Thyroid gland (tissue), 4 donors: ENCODE data around the gene MYEF2. TPM values are rescaled to one million over a fixed set of nuclear protein-coding genes. Genes with fewer than 3 reads are reported as not detected.
A peak's percentile ranks its signal among the peaks of the same experiment; 100 is the strongest.

ENCODE experiments used
- DNase-seq, 2 donors: peaks; one replicate each; pipeline ENCODE4 v3.0.0-alpha.2; 2019
- H3K27ac ChIP-seq, 3 donors: fragments of 200-600 bp; sonication (generic); 1 replicate in 2 of 3; 2 replicates in 1 of 3; pipeline ENCODE4 v1.5.1; 2016 to 2019; ENCODE audit warnings: mild to moderate bottlenecking in 1 of 3, moderate library complexity in 1 of 3
- H3K27me3 ChIP-seq: fragments of 200-600 bp; sonication (generic); one replicate; pipeline ENCODE4 v1.5.1; 2019
- H3K36me3 ChIP-seq, 2 donors: fragments of 200-600 bp; sonication (generic); one replicate each; pipeline ENCODE4 v1.5.1; 2016 to 2019
- H3K4me1 ChIP-seq, 2 donors: fragments of 200-600 bp; sonication (generic); one replicate each; pipeline ENCODE4 v1.5.1; 2017 to 2019
- H3K4me3 ChIP-seq, 3 donors: fragments of 200-600 bp; sonication (generic); replicated peaks in 1 of 3; 1 replicate in 2 of 3; 2 replicates in 1 of 3; pipeline ENCODE4 v1.5.1; 2016; ENCODE audit warnings: mild to moderate bottlenecking in 1 of 3
- H3K9me3 ChIP-seq: fragments of 200-600 bp; sonication (generic); one replicate; pipeline ENCODE4 v1.5.1; 2017
- CTCF ChIP-seq, 6 experiments: fragments of 200-600 bp in 3 of 6; fragments of 450-650 bp in 3 of 6; sonication (generic) in 3 of 6; IDR thresholded peaks; one replicate each; pipeline ENCODE4 v1.5.1; 2016 to 2019; ENCODE audit warnings: antibody characterized with exemption in 6 of 6, mild to moderate bottlenecking in 2 of 6, inconsistent platforms in 1 of 6, moderate library complexity in 1 of 6
- POLR2A ChIP-seq, 2 donors: fragments of 450-650 bp; IDR thresholded peaks; one replicate each; pipeline ENCODE4 v1.6.1; 2017; ENCODE audit warnings: antibody characterized with exemption in 2 of 2, mild to moderate bottlenecking in 2 of 2, moderate library complexity in 1 of 2
- WGBS, 2 donors: methylation state at CpG; one replicate each; pipeline ENCODE4 v1.1.5; 2017; 5-methylcytosine and 5-hydroxymethylcytosine counted together
- intact Hi-C: fragments of 100-400 bp; cut with DNase I; formaldehyde crosslinking; loops from one replicate; pipeline ENCODE4 v1.15.1; 2023
- total RNA-seq, 4 donors: library from RNA; depleted of rRNA; stranded (reverse); fragments of >200 nt; gene quantifications; one replicate each; pipeline ENCODE4 v1.2.3, GENCODE V29; 2016

Gene MYEF2
- total RNA-seq, 4 donors from 2014 or later, result 6.4 to 19.4 (median 11.9) TPM

GRCh38 chr15:48085591-48085930 is 92.5 kb downstream of the MYEF2 start:
- H3K27ac ChIP-seq, result no peak overlapping the region
- H3K4me1 ChIP-seq, result no peaks in the 10 kb centered on the region
- H3K4me3 ChIP-seq, result no peak overlapping the region
- intact Hi-C loops, result no loop called here
- TF ChIP-seq POLR2A (IDR thresholded peaks at IDR 0.05) (no peak), CTCF (IDR thresholded peaks at IDR 0.05) (no peak)
- H3K36me3 ChIP-seq, result no peaks in the 10 kb centered on the region
- no peak for DNase-seq
- H3K27me3 ChIP-seq, result no peaks in the 10 kb centered on the region
- 89 to 93% methylated on average over 6 of the region's 6 CpGs for WGBS, 2 donors
- H3K9me3 ChIP-seq, result no peaks in the 10 kb centered on the region

- Histone ChIP-seq H3K27me3 (no peaks in the 10 kb centered on the region), H3K9me3 (no peaks in the 10 kb centered on the region), H3K4me1 (no peaks in the 10 kb centered on the region), H3K27ac (no peak overlapping the region), H3K4me3 (no peak overlapping the region), H3K36me3 (no peaks in the 10 kb centered on the region)
- peak; percentile 3 to 9 for DNase-seq
- intact Hi-C loops, result no loop called here
- 75% methylated on average over 6 of the region's 6 CpGs for WGBS, 2 donors
- no peak for TF ChIP-seq POLR2A (IDR thresholded peaks at IDR 0.05)
- peak in 3 of 6 experiments; percentile 14 to 36 (median 31) for TF ChIP-seq CTCF (IDR thresholded peaks at IDR 0.05)
Observed at GRCh38 chr15:48084759-48085590, 93.1 kb downstream of the MYEF2 start.

Other genes with a start within 250 kb of the MYEF2 start
- gene SLC24A5, start 57.3 kb downstream of the MYEF2 start, total RNA-seq, result not detected
- gene CTXN2, start 13.4 kb upstream of the MYEF2 start, total RNA-seq, result not detected
- gene SLC12A1, start 28.0 kb upstream of the MYEF2 start, total RNA-seq, result not detected
- 100 to 1,000 TPM in 3 of 4 donors, 10 to 100 TPM in 1; 77.6 to 194 (median 138) TPM for gene DUT, start 153.1 kb upstream of the MYEF2 start, total RNA-seq